ENCODE data around the gene RTL1. TPM values are rescaled to one million over a fixed set of nuclear protein-coding genes. Genes with fewer than 3 reads are reported as not detected.

The RTL1 gene
- not detected for total RNA-seq

DNA sequence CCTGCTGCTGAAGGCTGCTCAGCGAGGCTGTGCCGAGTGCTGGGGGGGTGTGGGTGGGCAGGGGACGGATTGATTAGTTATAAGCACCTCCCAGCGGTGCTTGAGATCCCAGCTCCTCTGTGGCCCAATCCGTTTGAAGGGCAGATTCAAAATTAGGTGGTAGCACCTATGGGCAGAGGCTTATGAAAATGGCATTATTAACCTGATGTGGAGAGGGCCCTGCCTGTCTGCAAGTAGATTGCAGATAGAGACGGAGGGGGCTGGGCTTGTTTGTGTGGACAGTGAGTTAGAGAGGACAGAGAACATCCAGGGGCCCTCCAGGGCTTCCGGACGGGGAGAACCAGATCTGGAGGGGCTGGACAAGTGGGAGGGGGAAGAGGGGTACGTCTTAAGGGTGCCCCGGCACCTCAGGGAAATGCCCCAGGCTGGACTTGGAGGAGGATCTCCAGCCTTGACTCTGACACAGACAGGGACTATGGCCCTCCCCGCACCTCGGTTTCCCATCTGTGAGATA is at the start of gene RTL1:
Gene RTL1 (minus strand): TSS at position 51 of the 514 bp plus-strand sequence. CDS start 18,934 bp downstream, outside the sequence.
- intact Hi-C loops (cut with DNase I): no loop called here
- no peak within 1 kb of the TSS for H3K27ac ChIP-seq (replicated peaks in 1 of 4)
- H3K4me1 ChIP-seq: peaks cover 3 to 32% (median 27%) of the 10 kb centered on the region in 4 donors
- 70% methylated on average over 8 of the region's 12 CpGs for WGBS
- peaks cover 0 to 5% (median 0%) of the 10 kb centered on the region in 4 donors for H3K9me3 ChIP-seq
- H3K27me3 ChIP-seq: peaks cover 0 to 81% (median 0%) of the 10 kb centered on the region in 4 donors
- TF ChIP-seq POLR2A (IDR thresholded peaks at IDR 0.05; ENCODE audit: low read depth) (no peak), POLR2AphosphoS5 (IDR thresholded peaks at IDR 0.05) (no peak), EP300 (IDR thresholded peaks at IDR 0.05) (no peak), CTCF (IDR thresholded peaks at IDR 0.05) (no peak)
- no peaks in the 10 kb centered on the region for H3K36me3 ChIP-seq
- peak; percentile 55 for DNase-seq (ENCODE audit: extremely low spot score)
- H3K4me3 ChIP-seq: peak within 1 kb of the TSS in 1 of 4 donors; percentile 14

- WGBS: 79% methylated on average over 3 of the region's 3 CpGs
- no peaks in the 10 kb centered on the region for H3K4me1 ChIP-seq
- no peak for TF ChIP-seq CTCF (IDR thresholded peaks at IDR 0.05)
- TF ChIP-seq POLR2A (IDR thresholded peaks at IDR 0.05; ENCODE audit: low read depth): no peak
- no peak for TF ChIP-seq POLR2AphosphoS5 (IDR thresholded peaks at IDR 0.05)
- no peak for TF ChIP-seq EP300 (IDR thresholded peaks at IDR 0.05)
- H3K4me3 ChIP-seq: no peak overlapping the region
- H3K27me3 ChIP-seq: peaks cover 0 to 4% (median 0%) of the 10 kb centered on the region in 4 donors
- no peak for DNase-seq (ENCODE audit: extremely low spot score)
- no peaks in the 10 kb centered on the region for H3K9me3 ChIP-seq
- H3K27ac ChIP-seq (replicated peaks in 1 of 4): no peak overlapping the region
- intact Hi-C loops (cut with DNase I): no loop called here
- H3K36me3 ChIP-seq: no peaks in the 10 kb centered on the region
Observed at GRCh38 chr14:100950024-100950423, 46.5 kb upstream of the RTL1 start.

GRCh38 chr14:100944052-100944451 is 40.5 kb upstream of the RTL1 start:
- intact Hi-C loops (cut with DNase I): no loop called here
- Histone ChIP-seq H3K27me3 (no peaks in the 10 kb centered on the region), H3K4me1 (no peaks in the 10 kb centered on the region), H3K27ac (replicated peaks in 1 of 4) (no peak overlapping the region), H3K9me3 (no peaks in the 10 kb centered on the region), H3K36me3 (no peaks in the 10 kb centered on the region), H3K4me3 (no peak overlapping the region)
- TF ChIP-seq POLR2A (IDR thresholded peaks at IDR 0.05; ENCODE audit: low read depth) (no peak), POLR2AphosphoS5 (IDR thresholded peaks at IDR 0.05) (no peak), CTCF (IDR thresholded peaks at IDR 0.05) (no peak), EP300 (IDR thresholded peaks at IDR 0.05) (no peak)
- 87% methylated on average over 2 of the region's 2 CpGs for WGBS
- DNase-seq (ENCODE audit: extremely low spot score): no peak

- DNase-seq (ENCODE audit: extremely low spot score): no peak
- TF ChIP-seq CTCF (IDR thresholded peaks at IDR 0.05): no peak
- no peak for TF ChIP-seq POLR2A (IDR thresholded peaks at IDR 0.05; ENCODE audit: low read depth)
- TF ChIP-seq POLR2AphosphoS5 (IDR thresholded peaks at IDR 0.05): no peak
- TF ChIP-seq EP300 (IDR thresholded peaks at IDR 0.05): no peak
- peaks cover 0 to 9% (median 4%) of the 10 kb centered on the region in 4 donors for H3K9me3 ChIP-seq
- intact Hi-C loops (cut with DNase I): no loop called here
- H3K27ac ChIP-seq (replicated peaks in 1 of 4): no peak overlapping the region
- no peaks in the 10 kb centered on the region for H3K27me3 ChIP-seq
- H3K4me3 ChIP-seq: no peak overlapping the region
- no peaks in the 10 kb centered on the region for H3K36me3 ChIP-seq
- WGBS: 93% methylated on average over 2 of the region's 2 CpGs
- no peaks in the 10 kb centered on the region for H3K4me1 ChIP-seq
Observed at GRCh38 chr14:100930270-100930669, 26.7 kb upstream of the RTL1 start.

GRCh38 chr14:100915560-100915959 is 12.0 kb upstream of the RTL1 start:
- no peak for TF ChIP-seq EP300 (IDR thresholded peaks at IDR 0.05)
- TF ChIP-seq POLR2A (IDR thresholded peaks at IDR 0.05; ENCODE audit: low read depth): no peak
- no peak for TF ChIP-seq CTCF (IDR thresholded peaks at IDR 0.05)
- TF ChIP-seq POLR2AphosphoS5 (IDR thresholded peaks at IDR 0.05): no peak
- no peak for DNase-seq (ENCODE audit: extremely low spot score)
- H3K36me3 ChIP-seq: no peaks in the 10 kb centered on the region
- H3K4me3 ChIP-seq: no peak overlapping the region
- intact Hi-C loops (cut with DNase I): no loop called here
- peaks cover 0 to 4% (median 0%) of the 10 kb centered on the region in 4 donors for H3K27me3 ChIP-seq
- H3K4me1 ChIP-seq: no peaks in the 10 kb centered on the region
- no peaks in the 10 kb centered on the region for H3K9me3 ChIP-seq
- 61% methylated on average over 2 of the region's 2 CpGs for whole genome bisulfite sequencing
- H3K27ac ChIP-seq (replicated peaks in 1 of 4): no peak overlapping the region

Measured in esophagus muscularis mucosa (tissue), 4 donors.